Mucosa of gallbladder (tissue), 1 donor: ENCODE results near the gene PTPRE. TPM values are rescaled to one million over a fixed set of nuclear protein-coding genes. Genes with fewer than 3 reads are reported as not detected.
A peak's percentile ranks its signal among the peaks of the same experiment; 100 is the strongest.

Experiments used
- DNase-seq: peaks from one replicate; pipeline ENCODE4 v3.0.0-alpha.2; 2020; ENCODE audit warnings: low spot score
- total RNA-seq: library from RNA; stranded (reverse); gene quantifications from one replicate; pipeline ENCODE4 v1.2.1, GENCODE V29; 2021
- donor health status: DM: no; HTN: no; CAD: no.

Gene PTPRE
- total RNA-seq, 1 donor from 2014 or later = 25.1 TPM

DNA sequence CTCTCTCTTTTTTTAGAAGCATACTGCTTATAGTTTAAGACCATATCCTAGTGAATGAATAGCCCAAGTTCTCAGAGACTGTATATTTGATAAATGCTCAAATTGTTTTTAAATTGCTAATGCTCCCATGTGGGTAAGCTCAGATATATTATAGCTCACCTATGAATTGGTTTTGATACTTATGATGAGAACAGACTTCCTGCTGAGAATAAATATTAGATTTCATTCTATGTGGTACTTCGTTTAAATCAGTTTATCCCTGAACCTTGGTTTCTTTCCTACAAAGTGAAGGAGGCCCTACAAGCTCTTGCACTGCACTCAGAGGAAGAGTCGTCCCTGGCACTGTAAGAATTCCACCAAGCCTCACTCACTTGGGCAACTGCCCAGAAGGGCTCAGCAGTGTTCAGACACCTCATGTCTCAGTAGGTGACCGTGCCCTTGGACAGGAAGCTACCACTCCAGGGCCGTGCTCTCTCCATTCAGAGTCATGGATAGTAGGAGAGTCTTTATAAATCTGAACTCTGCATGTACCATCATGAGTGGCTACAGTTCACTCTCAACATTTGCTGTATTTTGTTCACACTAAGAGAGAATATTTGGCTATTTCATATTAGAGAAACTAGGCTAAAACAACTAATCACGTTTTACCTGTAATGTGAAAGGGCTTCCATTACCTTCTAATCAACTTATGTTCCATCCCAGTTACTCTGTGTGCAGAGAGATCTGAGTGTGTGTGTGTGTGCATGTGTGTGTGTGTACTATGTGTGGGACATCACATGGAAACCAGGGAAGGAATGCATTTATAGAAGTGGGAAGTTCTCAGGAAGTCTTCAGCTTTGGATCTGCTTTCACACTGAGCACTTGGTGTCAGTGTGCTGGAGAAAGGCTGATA is 93.8 kb downstream of the PTPRE start:
- DNase-seq = no peak

DNA sequence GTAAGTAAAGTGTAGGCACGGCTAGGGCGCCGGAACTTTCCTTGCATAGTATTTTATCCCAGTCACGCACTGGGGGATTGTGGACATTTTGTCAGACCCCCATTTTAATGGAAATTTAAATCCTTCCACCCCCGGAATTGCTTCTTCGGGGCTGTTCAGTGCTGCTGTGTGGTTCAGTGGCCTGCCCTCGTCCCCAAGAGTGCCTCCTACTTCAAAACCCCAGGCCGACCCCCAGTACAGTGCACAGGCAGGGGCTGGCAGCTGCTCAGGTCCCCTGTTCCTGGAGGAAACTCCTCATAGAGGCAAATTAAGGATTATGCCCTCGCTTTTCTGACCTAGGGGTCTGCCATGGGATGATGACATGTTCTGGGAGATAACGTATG is 94.5 kb downstream of the PTPRE start:
- DNase-seq = no peak

DNA sequence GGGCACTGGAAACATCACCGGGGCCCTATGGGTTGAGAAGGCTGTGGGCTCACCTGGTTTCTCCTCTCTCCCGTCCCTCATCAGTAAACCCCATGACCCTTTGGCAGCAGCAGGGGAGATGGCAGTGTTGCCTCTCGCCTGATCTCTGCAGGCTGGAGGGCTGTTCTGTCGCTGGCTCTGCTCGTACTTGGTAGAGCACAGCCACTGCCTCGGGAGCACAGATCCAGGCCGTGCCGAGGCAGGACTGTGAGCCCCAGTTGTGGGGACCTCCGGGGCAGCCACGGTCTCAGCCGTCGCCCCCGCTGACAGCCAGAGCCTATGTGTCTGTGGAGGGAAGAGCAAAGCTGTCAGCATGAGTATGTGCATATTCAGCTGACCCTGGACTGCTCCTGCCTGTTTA is 94.9 kb downstream of the PTPRE start:
- no peak for DNase-seq

DNA sequence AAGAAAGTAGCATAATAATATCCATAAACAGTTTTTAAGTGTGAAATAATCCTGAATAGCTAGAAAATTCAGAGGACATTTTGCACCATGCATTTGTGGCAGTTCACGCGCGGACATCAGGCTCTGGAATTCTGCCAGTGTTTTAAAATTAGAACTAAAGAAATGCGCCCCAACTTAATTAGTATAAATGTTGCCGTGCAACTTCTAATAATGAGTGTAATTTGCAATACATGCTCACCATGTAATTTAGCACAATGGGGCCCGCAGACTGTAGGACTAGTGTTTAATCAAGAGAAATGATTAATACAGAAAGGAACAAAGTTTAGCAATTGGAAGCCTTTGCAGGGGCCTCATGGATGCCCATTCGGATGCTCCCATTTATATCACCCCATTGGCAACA is 96.6 kb downstream of the PTPRE start:
- DNase-seq = no peak

DNA sequence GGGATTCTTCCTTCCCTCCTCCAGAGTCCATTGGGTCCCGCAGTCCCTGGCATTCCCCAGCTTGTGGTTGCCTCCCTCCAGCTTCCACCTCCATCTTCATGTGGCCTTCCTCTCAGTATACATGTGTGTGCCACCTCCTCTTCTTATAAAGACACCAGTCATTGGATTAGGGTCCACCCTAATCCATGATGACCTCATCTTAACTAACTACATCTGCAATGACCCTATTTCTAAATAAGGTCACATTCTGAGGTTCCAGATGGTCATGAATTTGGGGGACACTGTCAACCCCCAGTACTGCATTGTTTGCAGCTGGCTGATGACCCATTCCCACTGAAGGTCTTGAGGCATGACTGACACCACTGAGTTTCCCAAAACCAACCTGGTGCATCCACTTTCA is 99.0 kb downstream of the PTPRE start:
- DNase-seq = no peak

- no peak for DNase-seq
Observed at GRCh38 chr10:128007056-128007455, 100.2 kb downstream of the PTPRE start.

DNA sequence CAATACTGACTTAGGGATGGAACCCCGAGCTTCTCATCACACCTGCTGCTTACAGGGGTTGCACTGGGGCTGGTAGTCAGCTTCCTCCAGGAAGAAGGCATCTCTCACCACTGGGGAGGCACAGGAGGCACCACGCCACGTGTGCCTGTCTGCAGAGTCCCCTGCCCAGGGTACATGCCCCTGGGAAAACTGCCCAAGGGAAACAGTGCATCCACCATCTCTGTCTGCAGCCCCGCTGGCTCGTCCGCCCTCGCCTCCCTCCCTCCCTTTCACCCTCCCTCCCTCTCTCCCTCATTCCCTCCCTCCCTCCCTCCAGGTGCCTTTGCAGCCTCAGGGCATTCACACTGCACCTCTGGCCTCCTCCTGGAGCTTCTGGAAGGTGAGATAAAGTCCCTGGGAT is 101.1 kb downstream of the PTPRE start:
- no peak for DNase-seq

DNA sequence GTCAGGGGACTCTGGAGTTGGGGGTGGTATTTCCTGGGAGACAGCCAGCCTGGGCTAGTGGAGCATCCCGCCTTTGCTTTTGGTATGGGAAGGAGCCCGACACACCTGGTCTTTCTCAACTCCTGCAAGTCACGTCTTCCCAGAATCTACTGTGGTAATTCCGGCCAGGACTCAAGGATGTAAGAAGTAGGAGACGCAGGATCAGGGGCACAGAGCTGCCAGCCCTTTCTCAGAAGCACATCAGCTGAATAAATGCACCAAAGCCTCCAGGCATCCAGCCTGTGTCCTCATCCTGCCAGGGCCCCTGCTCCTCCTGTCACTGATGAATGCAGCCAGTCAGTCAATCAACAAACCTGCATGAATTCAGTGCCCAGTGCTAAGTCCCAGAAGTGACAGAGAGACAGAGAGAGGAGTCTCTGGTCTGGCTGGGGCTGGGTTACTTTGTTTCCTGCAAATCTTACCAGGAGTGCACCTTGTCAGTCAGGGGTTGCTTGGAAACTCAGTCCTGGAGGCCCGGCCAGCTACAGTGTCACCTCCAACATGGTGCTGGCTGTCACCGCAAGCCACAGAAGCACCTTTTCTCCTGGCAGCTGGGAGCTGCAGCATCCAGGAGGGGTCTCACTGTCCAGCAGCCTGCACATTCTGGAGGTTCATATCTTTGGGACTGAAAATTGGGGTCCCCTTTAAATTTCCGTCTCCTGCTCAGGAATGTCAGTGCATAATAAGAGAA is 101.8 kb downstream of the PTPRE start:
- no peak for DNase-seq

DNA sequence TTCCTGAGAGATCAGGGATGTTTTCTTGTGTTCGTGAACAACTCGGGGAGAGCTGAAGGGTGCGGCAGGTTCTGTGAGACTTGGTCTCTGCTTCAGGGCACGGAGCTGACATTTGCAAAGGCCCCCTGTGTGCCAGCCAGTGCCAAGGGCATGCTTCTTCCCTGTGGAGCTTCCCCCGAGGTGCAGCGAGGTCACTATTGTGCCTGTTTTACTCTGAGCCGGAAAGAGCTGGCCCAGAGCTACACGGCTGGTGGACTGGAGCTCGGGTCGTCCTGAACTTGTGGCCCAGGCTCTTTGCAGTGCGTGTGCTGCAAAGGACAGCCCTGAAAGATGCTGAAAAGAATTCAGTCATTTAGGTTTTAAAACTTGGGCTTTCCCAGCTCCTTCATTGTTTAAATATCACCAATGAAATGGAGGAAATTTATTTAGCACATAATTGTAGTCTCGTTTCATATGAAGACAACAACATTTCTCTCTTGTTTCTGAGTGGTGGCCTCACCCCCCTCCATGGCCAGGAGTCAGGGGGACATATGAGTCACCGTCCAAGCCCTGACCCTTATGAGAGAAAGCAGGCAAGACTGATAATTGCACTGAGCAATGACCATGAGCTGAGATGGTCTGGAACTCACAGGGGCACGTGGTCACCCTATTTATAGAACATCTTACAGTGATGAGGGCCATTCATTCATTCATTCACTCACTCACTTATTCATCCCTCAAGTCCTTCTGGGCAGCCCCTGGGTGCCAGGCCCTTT is 102.6 kb downstream of the PTPRE start:
- no peak for DNase-seq

- DNase-seq = peak; percentile 84
Observed at GRCh38 chr10:128011059-128011979, 104.4 kb downstream of the PTPRE start.

- DNase-seq = no peak
Observed at GRCh38 chr10:128013626-128014025, 106.7 kb downstream of the PTPRE start.

DNA sequence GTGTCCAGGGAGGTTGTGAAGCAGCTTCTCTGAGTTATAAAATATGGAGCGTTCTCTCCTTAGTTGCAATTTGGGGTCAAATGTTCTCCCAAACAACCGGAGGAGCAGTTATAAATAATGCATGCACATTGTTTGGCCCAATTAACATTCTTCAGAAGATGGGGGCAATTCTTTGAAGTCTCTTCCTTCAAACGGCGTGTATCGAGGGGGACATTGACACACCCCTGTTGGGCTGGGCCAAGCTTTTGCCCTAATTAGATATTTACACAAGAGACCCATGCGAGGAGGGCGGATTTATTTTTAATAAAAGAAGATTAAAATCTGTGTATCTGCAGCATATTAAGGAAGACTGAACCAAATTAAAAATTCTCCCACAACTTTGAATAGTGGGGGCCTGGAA is 107.3 kb downstream of the PTPRE start:
- DNase-seq = no peak

GRCh38 chr10:128016423-128017060 is 109.6 kb downstream of the PTPRE start:
- no peak for DNase-seq

DNA sequence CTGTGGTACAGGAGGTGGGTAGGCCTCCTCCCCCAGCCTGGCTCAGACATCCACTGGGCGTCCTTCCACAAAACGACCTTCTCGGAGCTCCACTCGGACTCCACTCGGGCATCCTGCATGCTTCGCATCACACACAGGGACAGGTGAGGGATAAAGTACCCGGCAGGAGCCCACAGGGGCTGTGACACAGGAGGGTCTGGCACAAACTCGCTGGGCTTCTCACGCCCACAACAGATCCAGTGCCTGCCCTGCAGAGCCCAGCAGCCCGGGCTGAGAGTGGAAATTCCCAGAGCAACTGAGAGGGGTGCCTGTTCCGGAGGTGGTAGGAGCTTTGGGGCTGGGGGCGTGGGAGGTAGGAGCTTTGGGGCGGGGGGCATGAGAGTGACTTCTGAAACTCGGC is 110.9 kb downstream of the PTPRE start:
- DNase-seq = no peak

DNA sequence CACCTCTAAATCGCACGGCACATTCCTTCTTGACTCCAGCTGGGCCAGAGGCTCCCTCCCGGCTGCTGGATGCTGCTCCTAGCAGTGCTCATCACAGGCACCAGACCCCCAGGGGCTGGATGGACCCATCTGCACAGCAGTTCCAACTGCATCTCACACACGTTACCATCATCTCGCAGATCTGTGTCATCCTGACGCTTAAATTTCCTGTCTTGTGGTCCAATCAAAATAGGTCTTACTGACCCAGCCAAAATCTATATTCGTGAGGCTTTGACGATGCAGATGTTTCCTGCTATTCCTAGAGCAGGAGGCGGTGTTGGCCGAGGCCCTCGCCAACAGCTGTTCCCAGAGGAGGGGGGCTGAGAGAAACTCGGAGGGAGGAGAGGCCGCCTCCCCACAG is 111.3 kb downstream of the PTPRE start:
- no peak for DNase-seq

DNA sequence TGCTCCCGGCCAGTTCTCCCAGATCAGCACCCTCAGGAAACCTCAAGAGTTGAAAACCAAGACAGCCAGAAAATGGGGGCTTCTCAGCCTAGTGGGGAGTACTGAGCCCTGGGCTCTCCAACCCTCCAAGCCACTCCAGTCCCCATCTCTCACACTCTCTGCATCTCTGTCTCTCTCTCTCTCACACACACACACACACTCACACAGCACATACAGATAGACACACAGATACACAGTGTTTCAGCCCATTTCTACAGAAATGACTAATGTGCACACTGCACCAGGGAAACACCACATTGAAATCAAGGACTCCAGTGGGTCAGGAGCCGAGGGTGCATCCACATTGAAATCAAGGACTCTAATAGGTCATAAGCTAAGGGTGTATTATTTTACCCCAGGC is 111.8 kb downstream of the PTPRE start:
- DNase-seq = no peak

DNA sequence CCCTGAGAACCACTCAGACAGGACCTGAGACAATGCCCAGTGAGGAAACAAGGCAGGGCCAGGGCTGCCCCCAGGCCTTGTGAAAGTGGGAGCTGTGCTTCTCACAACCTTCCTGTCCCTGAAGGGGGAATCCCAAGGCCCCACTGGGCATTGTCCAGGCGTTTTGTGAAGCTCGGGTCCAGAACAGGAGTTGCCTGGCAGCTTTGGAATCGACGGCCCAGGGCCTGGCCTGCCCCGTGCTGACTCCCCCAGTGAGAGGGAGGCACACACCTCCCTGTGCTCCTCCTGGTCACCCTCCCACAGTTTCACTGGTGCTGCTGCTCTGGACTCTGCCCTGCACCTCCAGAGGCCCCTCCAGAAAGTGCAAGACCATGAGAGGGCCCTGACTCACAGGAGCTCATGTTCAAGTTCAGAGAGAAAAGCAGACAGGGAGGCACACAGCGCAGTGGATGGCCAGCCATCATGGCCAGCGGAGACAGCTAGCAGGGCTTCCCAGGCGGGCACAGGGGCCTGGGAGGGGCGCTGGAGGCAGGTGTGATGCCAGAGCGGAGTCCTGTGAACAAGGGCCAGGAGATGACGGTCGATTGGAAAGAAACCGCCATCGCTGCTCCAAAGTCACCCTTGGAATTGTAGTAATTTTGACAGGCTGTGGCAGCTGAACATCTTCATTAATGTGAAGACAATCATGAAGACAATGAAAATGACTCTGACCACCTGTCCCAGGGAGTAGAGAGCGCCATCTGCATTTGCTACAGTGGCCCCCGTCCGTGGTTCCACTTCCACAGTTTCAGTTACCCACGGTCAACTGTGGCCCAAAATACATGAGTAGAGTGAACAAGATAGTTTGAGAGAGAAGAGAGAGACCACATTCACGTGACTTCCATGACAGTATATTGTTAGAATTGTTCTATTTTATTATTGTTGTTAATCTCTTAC is 115.6 kb downstream of the PTPRE start:
- DNase-seq = no peak

- no peak for DNase-seq
Observed at GRCh38 chr10:128024426-128024825, 117.5 kb downstream of the PTPRE start.

- no peak for DNase-seq
Observed at GRCh38 chr10:128025437-128025836, 118.5 kb downstream of the PTPRE start.

DNA sequence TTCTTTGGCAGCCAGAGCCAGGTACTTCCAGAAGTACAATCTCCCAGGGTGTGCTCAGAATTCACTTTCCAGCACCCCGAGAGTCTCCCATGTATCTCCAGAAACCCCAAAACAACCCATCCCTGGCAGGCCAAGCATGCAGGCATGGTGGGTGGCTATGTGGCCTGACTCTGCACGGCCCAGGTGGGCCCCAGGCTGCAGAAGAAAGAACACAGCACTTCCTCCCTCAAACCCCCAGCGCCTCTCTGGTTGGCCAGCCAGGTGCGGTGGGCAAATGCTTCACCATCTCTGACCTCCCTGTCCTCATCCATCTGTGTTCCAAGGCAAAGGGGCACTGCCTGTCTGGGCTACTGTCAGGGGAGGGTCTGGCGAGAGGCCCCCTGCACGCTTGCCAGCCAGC is 119.0 kb downstream of the PTPRE start:
- DNase-seq = no peak
